Suprapubic skin (tissue), 4 donors: ENCODE data around the gene LHFPL4.

Source experiments
- CTCF ChIP-seq, 2 donors: fragments of 200-600 bp in 1 of 2; fragments of 450-650 bp in 1 of 2; sonication (generic) in 1 of 2; IDR thresholded peaks; one replicate each; pipeline ENCODE4 v1.5.1; 2016 to 2019; ENCODE audit warnings: antibody characterized with exemption in 2 of 2, mild to moderate bottlenecking in 1 of 2, moderate library complexity in 1 of 2
- POLR2A ChIP-seq, 2 donors: fragments of 450-650 bp; IDR thresholded peaks; one replicate each; pipeline ENCODE4 v1.6.1; 2017; ENCODE audit warnings: antibody characterized with exemption in 2 of 2, mild to moderate bottlenecking in 2 of 2, moderate library complexity in 2 of 2
- POLR2AphosphoS5 ChIP-seq, 3 donors: sonication (generic); formaldehyde crosslinking; IDR thresholded peaks; one replicate each; pipeline ENCODE4 v1.6.1; 2017; ENCODE audit warnings: antibody characterized with exemption in 3 of 3

- no peak for TF ChIP-seq CTCF (IDR thresholded peaks at IDR 0.05)
- TF ChIP-seq POLR2AphosphoS5 (IDR thresholded peaks at IDR 0.05), result no peak
- no peak for TF ChIP-seq POLR2A (IDR thresholded peaks at IDR 0.05)
Measured at GRCh38 chr3:9499455-9500107, 54.0 kb downstream of the LHFPL4 start.
